GM19025 (cell line): Measurements from ENCODE around the gene TCTN2.

Experiments used
- ATAC-seq: cut with Tn5 transposase; IDR thresholded peaks from one replicate; pipeline ENCODE4 v1.9.1; 2021; ENCODE audit warnings: mild to moderate bottlenecking, low read depth, moderate library complexity; ENCODE audit not compliant: unreplicated experiment

TCTN2 gene

DNA sequence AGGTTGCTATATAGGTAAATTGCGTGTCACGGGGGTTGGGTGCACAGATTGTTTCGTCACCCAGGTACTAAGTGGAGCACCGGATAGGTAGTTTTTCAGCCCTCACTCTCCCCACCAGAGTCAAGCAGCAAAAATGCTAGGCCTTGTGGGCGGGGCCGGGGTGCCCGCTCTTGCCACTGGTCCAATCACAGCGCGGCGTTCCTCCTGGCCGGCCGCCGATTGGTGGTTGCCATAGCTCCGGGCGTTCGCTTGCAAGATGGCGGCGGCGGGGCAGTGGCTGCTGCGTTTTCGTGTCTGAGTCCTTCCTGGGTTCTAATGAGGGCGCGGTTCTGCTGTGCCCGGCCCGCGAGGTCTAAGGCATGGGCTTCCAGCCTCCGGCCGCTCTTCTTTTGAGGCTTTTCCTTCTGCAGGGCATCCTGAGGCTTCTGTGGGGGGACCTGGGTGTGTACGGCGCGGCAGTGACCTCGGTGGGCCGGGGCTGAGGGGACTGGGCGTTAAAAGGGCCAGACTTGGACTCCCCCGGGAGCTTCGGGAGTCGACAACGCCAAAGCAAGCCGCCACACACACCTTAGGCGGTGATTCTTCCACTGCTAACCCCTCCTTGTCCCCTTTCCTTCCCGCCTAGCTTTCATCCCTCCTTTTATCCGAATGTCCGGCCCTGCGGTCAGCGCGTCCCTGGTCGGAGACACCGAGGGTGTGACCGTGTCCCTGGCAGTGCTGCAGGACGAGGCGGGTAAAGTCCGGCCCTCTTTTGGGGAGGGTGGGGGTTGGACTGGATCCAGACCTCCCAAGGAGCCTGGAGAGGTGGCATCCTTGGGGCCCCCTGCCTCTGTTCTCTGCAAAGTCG lies at the start of gene TCTN2:
Gene TCTN2, plus strand, starts transcription at position 232 of the 847 bp plus-strand sequence. Its CDS starts 128 bp downstream, at position 360.
- ATAC-seq = peak; percentile 100

DNA sequence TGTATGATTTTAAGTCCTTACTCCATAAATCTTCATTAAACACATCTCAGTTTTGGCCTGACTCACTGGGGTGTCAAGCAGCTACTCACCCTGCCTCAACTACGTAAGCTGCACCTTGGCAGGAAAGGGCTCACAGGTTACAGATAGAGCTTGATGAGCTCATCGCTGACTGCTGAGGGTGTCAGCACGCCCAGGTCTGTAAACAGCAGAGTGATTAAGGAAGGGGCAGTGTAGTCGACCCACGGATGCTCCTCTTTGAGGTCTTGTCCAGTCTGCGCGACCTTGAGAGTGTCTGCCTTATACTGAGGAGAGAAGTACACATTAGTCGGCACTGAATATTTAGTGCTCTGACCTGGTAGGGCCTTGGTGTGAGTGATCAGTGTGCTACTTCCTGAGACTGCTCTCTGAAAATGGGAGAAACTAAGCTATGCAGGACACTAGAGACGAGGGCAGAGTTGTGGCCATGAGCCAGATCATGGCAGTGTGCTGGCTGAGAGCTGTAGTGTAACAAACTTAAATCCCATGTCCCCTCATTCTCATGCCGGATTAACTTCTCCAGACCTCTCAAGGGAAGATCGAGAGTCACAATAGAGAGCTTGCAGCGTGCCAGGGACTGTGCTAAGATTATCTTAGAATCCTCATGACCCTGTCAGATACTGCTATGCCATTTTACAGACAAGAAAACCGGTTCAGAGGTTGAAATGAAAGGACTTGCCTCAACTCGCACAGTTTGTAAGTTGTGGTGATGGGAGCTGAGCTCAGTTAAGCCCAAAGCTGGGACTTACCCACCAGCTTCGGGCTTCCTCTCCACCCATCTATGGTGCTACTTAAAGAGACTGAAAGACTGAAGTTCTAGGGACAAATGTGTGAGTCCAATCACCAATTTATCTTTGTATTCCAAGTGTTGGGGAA lies 49.0 kb upstream of the TCTN2 start:
- ATAC-seq = no peak

DNA sequence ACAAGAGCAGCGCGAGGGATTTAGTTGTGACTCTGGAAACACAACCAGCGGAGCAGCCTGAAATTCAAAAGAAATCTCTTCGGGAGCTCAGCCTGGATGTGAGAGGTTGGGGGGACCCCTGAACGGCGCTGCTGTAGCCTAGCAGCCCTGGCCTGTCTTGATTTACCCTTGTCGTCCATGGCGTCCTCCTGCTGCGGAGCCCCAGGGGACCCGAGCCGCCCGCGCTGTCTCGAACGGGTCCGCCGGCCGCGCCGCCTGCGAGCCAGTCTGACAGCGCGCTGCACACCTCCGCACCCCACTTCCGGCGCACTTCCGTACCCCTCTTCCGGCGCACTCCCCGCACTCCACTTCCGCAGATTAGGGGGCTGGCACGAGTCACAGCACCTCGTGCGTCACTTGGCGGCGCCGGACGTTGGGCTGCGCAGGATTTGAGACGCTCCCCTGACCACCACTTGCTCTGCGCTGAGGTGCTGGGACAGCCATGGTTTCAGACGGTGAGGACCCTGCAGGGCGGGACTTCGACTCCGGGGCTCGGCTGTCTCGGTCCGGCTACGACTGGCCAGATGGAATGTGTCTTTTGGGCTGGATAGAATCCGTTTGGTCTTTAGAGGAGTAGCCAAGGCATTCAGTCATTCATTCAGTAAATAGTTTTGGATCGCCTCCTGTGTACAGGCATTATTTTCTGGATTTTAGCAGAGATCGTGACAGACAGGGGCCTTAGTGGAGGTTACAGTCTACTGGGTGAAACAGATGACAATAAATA lies 37.4 kb upstream of the TCTN2 start, which contains the start of the genes EIF2B1 and GTF2H3:
Gene EIF2B1, minus strand, starts transcription at position 308 of the 763 bp plus-strand sequence. Its CDS starts 129 bp downstream, at position 179.
Gene GTF2H3, plus strand, starts transcription at position 451 of the 763 bp plus-strand sequence. Its CDS starts 31 bp downstream, at position 482.
- ATAC-seq = peak; percentile 97

DNA sequence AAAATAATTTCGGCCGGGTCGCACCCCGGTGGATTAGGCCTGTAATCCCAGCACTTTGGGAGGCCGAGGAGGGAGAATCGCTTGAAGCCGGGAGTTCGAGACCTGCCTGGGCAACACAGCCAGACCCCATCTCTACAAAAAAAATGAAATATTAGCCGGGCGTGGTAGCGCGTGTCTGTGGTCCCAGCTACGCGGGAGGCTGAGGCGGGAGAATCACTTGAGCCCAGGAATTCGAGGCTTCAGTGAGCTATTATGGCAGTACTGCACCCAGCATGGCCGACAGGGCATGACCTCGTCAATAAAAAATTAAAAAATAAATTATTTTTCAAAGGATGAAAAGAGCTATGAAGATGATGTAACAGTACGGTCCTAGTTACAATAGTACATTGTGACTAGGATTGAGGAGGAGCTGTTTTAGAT lies 36.8 kb upstream of the TCTN2 start:
- no peak for ATAC-seq

DNA sequence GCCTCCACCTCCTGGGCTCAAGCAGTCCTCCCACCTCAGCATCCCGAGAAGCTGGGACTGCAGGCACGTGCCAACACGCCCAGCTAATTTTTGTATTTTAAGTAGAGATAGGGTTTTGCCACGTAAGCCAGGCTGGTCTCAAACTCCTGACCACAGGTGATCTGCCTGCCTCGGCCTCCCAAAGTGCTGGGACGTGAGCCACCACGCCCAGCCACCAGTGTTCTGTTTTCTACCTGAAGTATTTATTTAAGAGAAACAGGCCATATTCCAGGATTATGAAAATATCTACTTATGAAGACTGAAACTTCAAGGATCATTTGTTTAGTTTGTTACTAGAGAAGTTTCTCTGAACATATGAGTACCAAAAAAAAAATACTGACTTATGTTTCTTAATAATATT lies 27.0 kb upstream of the TCTN2 start:
- ATAC-seq = no peak

DNA sequence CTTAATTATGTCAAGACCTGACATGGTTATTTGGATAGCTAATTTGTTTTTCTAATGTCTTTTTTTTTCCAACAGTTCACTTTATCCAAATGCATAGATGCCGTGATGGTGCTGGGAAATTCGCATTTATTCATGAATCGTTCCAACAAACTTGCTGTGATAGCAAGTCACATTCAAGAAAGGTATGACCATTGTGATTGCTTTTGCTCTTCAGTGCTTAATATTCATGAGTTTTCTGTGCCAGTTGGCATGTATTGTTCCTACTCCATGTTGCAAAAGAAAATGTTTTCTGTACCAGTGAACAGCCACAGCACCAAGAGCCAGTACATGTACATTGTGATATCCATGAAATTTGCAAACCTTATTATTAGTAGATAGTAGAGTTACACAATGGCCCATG lies 25.5 kb upstream of the TCTN2 start:
- ATAC-seq = no peak

DNA sequence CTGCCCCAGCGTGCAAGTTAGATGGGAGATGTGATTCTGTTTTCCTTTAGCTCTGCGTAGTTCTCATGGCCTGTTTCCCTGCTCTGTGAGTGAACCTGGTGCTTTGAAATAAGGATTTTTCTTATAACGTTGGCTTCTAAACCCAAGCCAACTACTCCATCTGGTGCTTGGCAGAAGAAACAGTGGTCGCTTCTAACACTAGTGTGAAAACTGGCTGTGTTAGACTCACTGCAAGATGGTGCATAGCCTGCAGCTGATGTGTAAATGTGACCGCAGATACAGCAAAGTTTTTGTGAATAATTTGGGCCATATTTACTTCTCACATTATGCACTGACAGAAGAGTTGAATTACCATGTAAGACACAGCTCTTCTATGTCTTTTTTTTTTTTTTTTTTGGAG lies 25.0 kb upstream of the TCTN2 start:
- ATAC-seq = no peak

DNA sequence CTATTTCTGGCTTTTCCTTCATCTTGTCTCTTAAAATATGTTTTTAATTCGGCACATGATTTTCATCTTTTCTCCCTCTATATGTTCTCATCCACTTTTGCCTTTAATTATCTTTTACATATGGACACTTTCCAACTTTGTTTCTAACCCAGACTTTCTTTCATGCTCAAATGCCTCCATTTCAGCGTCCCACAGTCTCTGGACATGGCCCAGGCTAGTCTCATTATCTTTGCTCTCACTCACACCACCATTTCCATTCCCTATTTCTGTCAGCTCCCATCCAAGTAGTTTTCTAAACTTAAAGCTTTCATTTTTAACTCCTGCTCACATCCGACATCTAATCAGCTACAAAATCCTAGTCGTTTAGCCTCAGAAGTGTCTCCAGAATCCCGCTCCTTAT lies 22.5 kb upstream of the TCTN2 start:
- no peak for ATAC-seq

DNA sequence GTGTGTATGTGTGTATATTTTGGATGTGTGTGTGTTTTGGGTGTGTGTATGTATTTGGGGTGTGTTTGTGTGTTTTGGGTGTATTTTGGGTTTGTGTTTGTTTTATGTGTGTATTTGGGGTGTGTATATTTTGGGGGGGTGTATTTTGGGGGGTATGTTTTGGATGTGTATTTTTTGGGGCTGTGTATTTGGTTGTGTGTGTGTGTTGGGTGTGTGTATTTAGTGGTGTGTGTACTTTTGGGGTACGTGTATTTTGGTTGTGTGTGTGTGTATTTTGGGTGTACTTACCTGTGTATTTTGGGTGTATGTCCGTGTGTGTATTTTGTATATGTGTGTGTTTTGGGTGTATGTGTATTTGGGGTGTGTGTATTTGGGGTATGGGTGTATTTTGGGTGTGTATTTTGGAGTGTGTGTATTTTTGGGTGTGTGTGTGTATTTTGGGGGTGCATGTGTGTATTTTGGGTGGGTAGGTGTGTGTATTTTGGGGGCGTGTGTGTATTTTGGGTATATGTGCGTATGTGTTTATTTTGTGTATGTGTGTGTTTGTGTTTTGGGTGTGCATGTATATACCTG lies 16.7 kb upstream of the TCTN2 start:
- ATAC-seq = no peak

DNA sequence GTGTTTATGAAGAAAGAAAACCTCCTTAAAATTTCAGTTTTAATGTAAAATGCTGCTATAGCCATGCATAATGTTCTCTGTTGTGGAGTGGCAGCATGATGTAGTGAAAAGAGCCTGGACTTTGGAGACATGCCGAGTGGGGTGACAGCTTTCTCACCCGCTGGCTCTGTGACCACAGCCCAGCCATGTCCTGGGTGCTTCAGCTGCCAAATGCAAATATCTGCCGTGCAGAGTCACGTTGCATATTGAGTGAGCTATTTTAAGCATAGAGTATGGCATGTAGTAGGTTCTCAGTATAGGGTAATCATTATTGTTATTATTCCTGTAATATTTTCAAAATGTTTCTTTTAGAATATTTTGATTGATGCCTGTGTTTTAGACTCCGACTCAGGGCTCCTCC lies 15.5 kb upstream of the TCTN2 start:
- peak; percentile 88 for ATAC-seq

DNA sequence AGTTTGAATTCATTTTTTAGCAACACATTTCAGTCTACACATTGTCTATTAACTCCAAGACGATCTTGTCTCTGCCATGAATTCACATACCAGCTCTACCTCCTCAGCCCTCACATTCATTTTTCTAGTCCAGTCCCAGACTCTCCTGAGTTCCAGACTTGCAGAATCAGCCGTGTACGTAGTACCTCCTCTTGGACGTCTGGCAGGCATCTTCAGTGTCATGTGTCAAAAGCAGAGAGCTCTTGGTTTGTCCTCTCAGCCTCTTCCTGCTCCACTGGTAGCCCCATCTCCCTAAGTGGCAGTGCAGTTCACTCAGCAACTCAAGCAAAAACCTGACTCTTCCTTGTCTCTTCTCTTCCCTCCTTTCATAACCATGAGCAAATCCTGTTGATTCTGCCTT lies 14.5 kb upstream of the TCTN2 start:
- ATAC-seq = no peak

DNA sequence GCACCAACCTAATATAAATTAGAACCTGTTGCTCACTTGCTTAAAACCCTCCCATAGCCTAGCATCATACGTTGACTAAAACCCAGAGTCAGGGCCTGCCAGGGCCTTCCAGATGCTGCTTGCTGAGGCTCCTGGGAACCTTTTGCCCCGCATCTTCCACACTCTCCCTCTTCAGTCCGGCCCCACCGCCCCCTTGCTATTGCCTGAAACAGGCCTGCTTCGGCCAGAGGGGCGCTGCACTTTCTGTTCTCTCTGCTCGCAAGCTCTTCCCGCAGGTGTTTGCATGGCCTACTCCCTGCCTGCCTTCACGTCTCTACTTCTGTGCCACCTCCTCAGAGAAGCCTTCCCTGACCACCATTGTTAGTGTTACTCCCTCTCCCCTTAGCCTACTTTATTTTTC lies 13.7 kb upstream of the TCTN2 start:
- no peak for ATAC-seq

DNA sequence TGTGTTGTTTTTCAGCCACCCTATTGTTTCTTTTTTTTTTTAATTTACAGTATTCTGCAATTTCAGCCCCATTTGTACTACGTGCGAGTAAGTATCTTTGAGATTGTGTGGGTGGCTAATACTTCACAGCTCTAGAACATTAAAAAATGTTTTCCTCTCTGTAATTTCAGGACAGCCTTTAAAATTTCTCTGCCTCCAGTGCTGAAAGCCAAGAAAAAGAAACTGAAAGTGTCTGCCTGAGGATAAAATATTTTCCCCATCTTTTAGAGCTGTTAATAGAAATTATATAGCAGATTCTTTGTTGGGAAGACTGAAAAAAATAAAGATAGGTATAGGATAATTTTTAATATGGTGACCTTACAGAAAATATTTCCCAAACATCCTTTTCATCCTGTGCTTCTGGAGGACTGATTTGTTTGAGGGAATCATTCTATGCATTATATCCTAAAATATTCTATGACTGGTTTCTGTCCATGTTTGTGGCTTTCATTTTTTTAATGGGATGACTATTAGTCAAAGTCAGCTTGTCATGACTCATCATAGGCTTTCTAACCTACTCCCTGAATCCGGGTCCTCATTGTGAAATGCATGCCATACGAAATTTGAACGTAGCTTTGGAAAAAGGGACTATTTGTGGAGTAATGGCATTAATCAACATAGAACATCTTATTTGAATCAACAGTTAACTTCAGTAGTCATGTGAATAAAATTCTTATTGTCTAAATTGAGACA lies 10.8 kb upstream of the TCTN2 start:
- no peak for ATAC-seq

DNA sequence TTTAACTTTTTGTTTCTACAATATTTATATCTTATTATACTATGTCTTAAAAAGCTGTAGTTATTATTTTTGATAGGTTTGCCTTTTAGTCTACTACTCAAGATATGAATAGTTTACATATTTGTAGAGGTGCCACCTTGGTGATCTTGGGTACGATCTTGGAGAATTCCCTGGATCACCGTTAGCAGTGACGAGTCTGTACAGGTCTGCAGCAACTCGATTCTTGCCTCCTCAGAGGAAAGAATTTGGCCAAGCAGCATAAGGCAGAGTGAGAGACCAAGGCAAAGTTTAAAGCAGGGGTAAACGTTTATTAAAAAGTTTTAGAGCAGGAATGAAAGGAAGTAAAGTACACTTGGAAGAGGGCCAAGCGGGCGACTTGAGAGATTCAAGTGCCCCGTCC lies 3.1 kb upstream of the TCTN2 start:
- no peak for ATAC-seq

DNA sequence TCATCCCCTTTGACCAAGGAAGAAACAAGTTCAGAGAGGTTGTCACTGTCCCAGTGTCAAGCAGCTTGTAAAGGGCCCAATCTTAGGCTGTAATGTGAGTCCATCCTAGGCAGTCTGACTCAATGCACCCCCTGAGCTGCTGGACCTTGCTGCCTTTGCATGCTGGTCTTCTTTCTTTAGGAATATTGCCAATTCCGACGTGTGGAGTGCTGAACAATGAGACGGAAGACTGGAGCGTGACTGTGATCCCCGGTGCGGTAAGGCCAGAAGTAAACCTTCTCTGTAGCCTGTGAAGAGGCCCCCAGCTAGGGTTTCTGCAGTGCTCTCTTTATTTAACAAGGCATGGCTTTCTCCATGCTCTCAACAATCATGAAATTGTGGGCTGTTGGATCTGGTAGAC lies 963 bp downstream of the TCTN2 start:
- ATAC-seq = no peak

DNA sequence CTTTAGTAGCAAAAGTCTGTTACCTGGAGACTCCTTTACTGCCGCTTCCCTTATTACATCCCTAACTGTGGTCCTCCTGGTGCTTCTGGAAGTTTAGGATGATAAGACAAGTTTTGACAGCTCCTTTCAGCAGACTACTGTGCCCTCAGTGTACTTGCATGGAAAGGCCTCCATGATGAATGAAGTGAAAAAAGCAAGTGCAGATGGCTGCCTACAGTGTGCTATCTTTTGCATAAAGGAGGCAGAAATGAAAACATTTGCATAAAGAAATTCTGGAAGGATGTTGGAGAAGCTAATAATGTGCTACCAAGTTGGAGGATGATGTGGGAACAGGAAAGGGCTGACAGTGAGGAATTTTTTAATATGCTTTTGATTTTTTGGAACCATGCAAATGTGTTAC lies 4.5 kb downstream of the TCTN2 start:
- no peak for ATAC-seq

DNA sequence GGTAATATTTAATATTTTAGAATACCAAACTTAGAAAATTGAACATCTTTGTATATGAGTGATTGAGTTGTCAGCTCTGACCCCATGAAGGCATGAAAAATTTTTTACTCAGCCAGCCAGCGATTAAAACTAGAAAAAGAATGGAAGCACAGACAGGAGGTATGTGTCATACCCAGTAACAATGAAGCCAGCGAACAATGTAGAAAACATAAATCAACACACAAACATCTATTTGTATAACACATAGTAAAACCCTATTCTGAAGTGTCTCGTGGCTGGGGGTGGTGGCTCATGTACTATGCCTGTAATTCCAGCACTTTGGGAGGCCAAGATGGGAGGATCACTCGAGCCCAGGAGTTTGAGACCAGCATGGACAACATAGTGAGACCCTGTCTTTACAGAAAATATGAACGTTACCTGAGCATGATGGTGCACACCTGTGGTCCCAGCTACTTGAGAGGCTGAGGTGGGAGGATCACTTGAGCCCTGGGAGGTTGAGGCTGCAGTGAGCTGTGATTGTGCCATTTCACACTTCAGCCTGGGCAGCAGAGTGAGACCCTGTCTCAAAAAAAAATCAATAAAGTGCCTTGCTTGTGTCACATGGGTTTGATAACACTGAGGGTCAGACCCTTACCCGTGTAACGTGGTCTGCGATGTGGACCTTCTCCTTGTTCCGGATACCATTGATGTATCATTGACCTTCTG lies 5.9 kb downstream of the TCTN2 start:
- ATAC-seq = no peak

DNA sequence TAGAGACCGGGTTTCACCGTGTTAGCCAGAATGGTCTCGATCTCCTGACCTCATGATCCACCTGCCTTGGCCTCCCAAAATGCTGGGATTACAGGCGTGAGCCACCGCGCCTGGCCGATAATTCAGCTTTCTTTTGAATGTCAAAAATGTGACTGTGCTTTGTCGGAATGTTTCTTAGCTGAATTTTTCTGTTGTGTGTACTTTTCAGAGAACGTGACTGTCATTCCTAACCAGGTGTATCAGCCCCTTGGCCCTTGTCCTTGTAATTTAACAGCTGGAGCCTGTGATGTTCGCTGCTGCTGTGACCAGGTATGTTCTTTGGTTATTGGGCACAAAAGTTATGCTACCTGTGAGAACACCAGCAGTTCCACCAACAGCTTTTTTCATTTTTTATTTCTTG lies 8.1 kb downstream of the TCTN2 start:
- ATAC-seq = no peak

DNA sequence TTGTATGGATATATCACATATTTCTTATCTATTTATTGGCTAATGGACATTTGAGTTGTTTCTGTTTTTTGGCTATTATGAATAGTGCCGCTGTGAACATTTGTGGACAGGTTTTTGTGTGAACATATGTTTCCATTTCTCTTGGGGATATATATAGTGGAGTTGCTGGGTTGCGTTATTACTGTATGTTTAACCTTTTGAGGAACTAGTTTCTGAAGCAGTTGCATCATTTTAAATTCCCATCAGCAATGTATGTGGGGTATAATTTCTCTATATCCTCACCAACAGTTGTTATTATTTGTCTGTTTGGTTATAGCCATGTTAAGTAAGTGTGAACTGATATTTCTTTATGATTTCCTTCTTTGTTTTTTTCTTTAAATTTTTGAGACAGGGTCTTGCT lies 10.7 kb downstream of the TCTN2 start:
- ATAC-seq = no peak
